Astrocyte of the spinal cord (primary cell): ENCODE measurements around the gene RAB20.

Source experiments
- DNase-seq: peaks from one replicate; pipeline ENCODE4 v3.0.0; 2011; ENCODE audit warnings: low read depth, low spot score
- H3K4me3 ChIP-seq: 2 replicates; pipeline ENCODE4 v1.5.1; 2011; ENCODE audit warnings: low read depth, mild to moderate bottlenecking, low read length, moderate library complexity
- in situ Hi-C: cut with HindIII; loops from 2 replicates; pipeline ENCODE4 v1.10.0; 2017; ENCODE audit warnings: low sequenced_read_pairs
- TF ChIP-seq, protein P1 (sequence below): IDR thresholded peaks from 2 replicates; pipeline ENCODE4 v1.5.1; 2012; ENCODE audit warnings: low read depth, mild to moderate bottlenecking, low read length, inconsistent platforms

The RAB20 gene

GRCh38 chr13:110525328-110526319 lies 35.9 kb downstream of the RAB20 start:
- no peak for DNase-seq
- no peak overlapping the region for H3K4me3 ChIP-seq
- in situ Hi-C loops: no loop called here
- TF ChIP-seq, protein P1, sequence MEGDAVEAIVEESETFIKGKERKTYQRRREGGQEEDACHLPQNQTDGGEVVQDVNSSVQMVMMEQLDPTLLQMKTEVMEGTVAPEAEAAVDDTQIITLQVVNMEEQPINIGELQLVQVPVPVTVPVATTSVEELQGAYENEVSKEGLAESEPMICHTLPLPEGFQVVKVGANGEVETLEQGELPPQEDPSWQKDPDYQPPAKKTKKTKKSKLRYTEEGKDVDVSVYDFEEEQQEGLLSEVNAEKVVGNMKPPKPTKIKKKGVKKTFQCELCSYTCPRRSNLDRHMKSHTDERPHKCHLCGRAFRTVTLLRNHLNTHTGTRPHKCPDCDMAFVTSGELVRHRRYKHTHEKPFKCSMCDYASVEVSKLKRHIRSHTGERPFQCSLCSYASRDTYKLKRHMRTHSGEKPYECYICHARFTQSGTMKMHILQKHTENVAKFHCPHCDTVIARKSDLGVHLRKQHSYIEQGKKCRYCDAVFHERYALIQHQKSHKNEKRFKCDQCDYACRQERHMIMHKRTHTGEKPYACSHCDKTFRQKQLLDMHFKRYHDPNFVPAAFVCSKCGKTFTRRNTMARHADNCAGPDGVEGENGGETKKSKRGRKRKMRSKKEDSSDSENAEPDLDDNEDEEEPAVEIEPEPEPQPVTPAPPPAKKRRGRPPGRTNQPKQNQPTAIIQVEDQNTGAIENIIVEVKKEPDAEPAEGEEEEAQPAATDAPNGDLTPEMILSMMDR: no peak

DNA sequence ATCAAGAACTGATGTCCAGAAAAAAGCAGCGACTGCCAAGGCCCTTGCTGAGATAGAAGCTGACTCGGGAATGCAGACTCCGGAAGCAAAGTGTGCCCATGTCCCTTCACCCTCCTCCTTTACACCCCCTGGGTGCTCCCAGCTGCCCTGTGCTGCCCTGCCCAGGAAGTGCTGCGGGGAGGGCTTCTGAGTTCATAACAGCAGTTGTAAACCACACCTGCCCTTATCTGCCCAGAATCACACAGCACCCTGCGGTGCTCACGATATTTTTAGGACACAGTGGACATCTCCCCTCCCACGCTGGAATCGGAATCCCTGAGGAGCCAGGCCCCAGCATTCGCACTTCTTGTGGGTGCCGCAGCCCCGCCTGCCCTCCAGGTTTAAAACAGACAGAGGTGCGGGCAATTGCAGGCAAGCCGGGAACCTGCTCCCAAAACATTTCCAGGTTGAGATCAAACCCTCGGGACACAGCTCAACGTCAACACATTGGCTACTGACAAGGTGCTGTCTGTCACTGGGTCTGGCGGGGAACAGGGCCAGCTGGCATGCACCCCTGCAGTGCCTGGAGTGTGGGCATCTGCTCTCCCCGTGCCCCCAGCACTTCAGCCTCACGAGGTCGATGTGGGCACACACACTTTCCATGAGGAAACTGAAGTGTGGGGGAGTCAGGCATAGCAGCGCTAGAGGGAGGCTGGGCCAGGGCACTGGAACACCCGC lies 36.8 kb downstream of the RAB20 start:
- TF ChIP-seq, protein P1: no peak
- no peak for DNase-seq
- H3K4me3 ChIP-seq: no peak overlapping the region
- in situ Hi-C loops: no loop called here

- in situ Hi-C loops: no loop called here
- no peak for DNase-seq
- H3K4me3 ChIP-seq: no peak overlapping the region
- TF ChIP-seq, protein P1: no peak
These were observed 37.5 kb downstream of the RAB20 start for GRCh38 chr13:110523838-110524540.

DNA sequence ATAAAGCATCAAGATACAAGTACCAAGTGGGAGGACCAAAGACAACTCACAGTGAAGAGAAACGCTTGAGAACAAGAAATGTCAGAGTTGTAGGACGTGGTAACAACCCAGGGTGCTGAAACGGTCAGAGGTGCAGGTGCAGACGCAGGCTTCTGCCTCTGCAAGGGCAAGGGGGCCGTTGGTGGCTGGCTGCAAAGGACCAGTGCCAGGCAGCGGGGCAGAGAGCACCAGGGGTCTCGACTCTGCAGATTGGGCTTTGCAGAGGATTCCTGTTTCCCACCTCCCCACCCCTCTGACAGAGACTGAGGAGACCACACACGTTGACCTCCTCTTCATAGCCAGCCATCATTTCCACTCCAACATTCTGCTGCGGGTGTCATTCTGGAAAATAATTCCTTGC lies 38.3 kb downstream of the RAB20 start:
- H3K4me3 ChIP-seq: no peak overlapping the region
- TF ChIP-seq, protein P1: no peak
- DNase-seq: no peak
- in situ Hi-C loops: no loop called here

- TF ChIP-seq, protein P1: no peak
- H3K4me3 ChIP-seq: no peak overlapping the region
- DNase-seq: no peak
- in situ Hi-C loops: no loop called here
These were observed 38.8 kb downstream of the RAB20 start for GRCh38 chr13:110522721-110523120.

GRCh38 chr13:110521946-110522345 lies 39.6 kb downstream of the RAB20 start:
- no peak overlapping the region for H3K4me3 ChIP-seq
- in situ Hi-C loops: no loop called here
- no peak for DNase-seq
- TF ChIP-seq, protein P1: no peak
